ENCODE data around the gene MMEL1.

- TF ChIP-seq CTCF (IDR thresholded peaks at IDR 0.05), result no peak
- no peak for TF ChIP-seq AFF4 (CRISPR knock-in tag; IDR thresholded peaks at IDR 0.05; ENCODE audit: borderline replicate concordance)
These were observed 22.5 kb downstream of the MMEL1 start for GRCh38 chr1:2610036-2610959.
